Endothelial cell of umbilical vein (primary cell): ENCODE data around the gene POLN. TPM values are rescaled to one million over a fixed set of nuclear protein-coding genes. Genes with fewer than 3 reads are reported as not detected.

Source experiments
- BruUV-seq: library from RNA; stranded (reverse); fragments of 400-500 nt; replicated peaks from 2 replicates; lab custom pipeline; 2021; lab: Mats Ljungman, UMichigan
- CTCF ChIA-PET: fragments of 300-600, 350-600 bp; sonication (Branson Sonifier 250); formaldehyde crosslinking; loops from one replicate; lab custom pipeline; 2021; ENCODE audit warnings: antibody characterized with exemption, inconsistent platforms; lab: Charles Lee
- POLR2A ChIA-PET: fragments of 300-600, 350-600 bp; sonication (Branson Sonifier 250); formaldehyde crosslinking; loops from one replicate; lab custom pipeline; 2021; ENCODE audit warnings: antibody characterized with exemption, inconsistent platforms; lab: Charles Lee
- DNase-seq: peaks from one replicate; pipeline ENCODE4 v3.0.0-alpha.2; 2011; ENCODE audit warnings: low read depth, low spot score
- FAIRE-seq: peaks from 2 replicates; lab custom pipeline; 2011; peaks lifted over from hg19 to GRCh38; lab: Jason Lieb, UNC
- H2AFZ ChIP-seq: 2 replicates; pipeline ENCODE4 v1.6.0; 2012; ENCODE audit warnings: low read depth, low read length, control low read depth, inconsistent platforms
- H3K27ac ChIP-seq: 2 replicates; pipeline ENCODE4 v1.5.1; 2011; ENCODE audit warnings: low read depth, mild to moderate bottlenecking, control low read depth, low read length, moderate library complexity; ENCODE audit not compliant: insufficient read depth
- H3K27me3 ChIP-seq, 2 experiments: 2 replicates each; pipeline versions ENCODE4 v1.6.0 to v1.6.1; 2011; ENCODE audit warnings: low read length in 2 of 2, mixed read lengths in 1 of 2; ENCODE audit not compliant: control insufficient read depth in 2 of 2, insufficient read depth in 2 of 2
- H3K36me3 ChIP-seq, 2 experiments: 2 replicates in 1 of 2; 3 replicates in 1 of 2; pipeline ENCODE4 v1.5.1; 2011; ENCODE audit warnings: low read length in 2 of 2, mild to moderate bottlenecking in 1 of 2, moderate library complexity in 1 of 2; ENCODE audit not compliant: control insufficient read depth in 2 of 2, insufficient read depth in 2 of 2; ENCODE audit errors: extremely low read depth in 1 of 2
- H3K4me1 ChIP-seq: 3 replicates; pipeline ENCODE4 v1.5.1; 2011; ENCODE audit warnings: mild to moderate bottlenecking, low read length; ENCODE audit not compliant: control insufficient read depth, insufficient read depth; ENCODE audit errors: extremely low read depth
- H3K4me2 ChIP-seq: 2 replicates; pipeline ENCODE4 v1.6.1; 2011; ENCODE audit warnings: low read length, control low read depth, mixed read lengths; ENCODE audit not compliant: insufficient read depth
- H3K4me3 ChIP-seq, 3 experiments: fragments of 200-600 bp in 1 of 3; sonication (generic), shearing (Covaris generic) in 1 of 3; replicated peaks in 1 of 3; 2 replicates each; pipeline ENCODE4 v1.5.1; 2011 to 2016; ENCODE audit warnings: control low read depth in 3 of 3, low read length in 3 of 3, mild to moderate bottlenecking in 2 of 3, inconsistent platforms in 1 of 3, low read depth in 1 of 3, moderate library complexity in 1 of 3; ENCODE audit not compliant: insufficient read depth in 1 of 3
- H3K79me2 ChIP-seq: 2 replicates; pipeline ENCODE4 v1.6.0; 2012; ENCODE audit warnings: low read length, inconsistent platforms; ENCODE audit not compliant: control insufficient read depth, insufficient read depth
- H3K9ac ChIP-seq: replicated peaks from 2 replicates; pipeline ENCODE3; 2011; ENCODE audit warnings: low read length, control low read depth; ENCODE audit not compliant: insufficient read depth; ENCODE audit errors: extremely low read depth
- H3K9me1 ChIP-seq: replicated peaks from 3 replicates; pipeline ENCODE4 v1.6.0; 2011; ENCODE audit warnings: mild to moderate bottlenecking, low read length; ENCODE audit not compliant: control insufficient read depth, insufficient read depth; ENCODE audit errors: extremely low read depth
- H3K9me3 ChIP-seq: replicated peaks from 2 replicates; pipeline ENCODE4 v1.5.1; 2012; ENCODE audit warnings: low read length, inconsistent platforms; ENCODE audit not compliant: control insufficient read depth, insufficient read depth
- H4K20me1 ChIP-seq: replicated peaks from 2 replicates; pipeline ENCODE3; 2011; ENCODE audit warnings: mild to moderate bottlenecking, low read length; ENCODE audit not compliant: control insufficient read depth, insufficient read depth; ENCODE audit errors: extremely low read depth
- EZH2 ChIP-seq: IDR thresholded peaks from 2 replicates; pipeline ENCODE4 v1.6.1; 2012; ENCODE audit warnings: borderline replicate concordance, low read depth, mild to moderate bottlenecking, moderate library complexity, low read length, inconsistent platforms; ENCODE audit not compliant: severe bottlenecking
- FOS ChIP-seq: IDR thresholded peaks from 2 replicates; pipeline ENCODE4 v1.6.1; 2011; ENCODE audit warnings: mild to moderate bottlenecking, low read length, moderate library complexity, borderline replicate concordance; ENCODE audit not compliant: insufficient read depth
- GATA2 ChIP-seq: IDR thresholded peaks from 2 replicates; pipeline ENCODE4 v1.7.0; 2011; ENCODE audit warnings: low read depth, mild to moderate bottlenecking, moderate library complexity, mixed read lengths, low read length; ENCODE audit not compliant: insufficient read length, insufficient read depth
- dilution Hi-C: fragments of 300-500 bp; cut with MboI; formaldehyde crosslinking; loops from one replicate; pipeline ENCODE4 v1.15.0; 2019; ENCODE audit warnings: low sequenced_read_pairs; ENCODE audit not compliant: extremely low pct_ligation_motif_present
- intact Hi-C: fragments of 100-400 bp; cut with micrococcal nuclease; formaldehyde crosslinking; loops from one replicate; pipeline ENCODE4 v1.10.0; 2022
- polyA plus RNA-seq, 4 experiments: library from polyadenylated mRNA; depleted of rRNA in 3 of 4; stranded (reverse) in 3 of 4; unstranded in 1 of 4; fragments of >200 nt; gene quantifications; 2 replicates each; pipeline versions ENCODE4 v1.2.1 to v1.2.3, GENCODE V29; 2011 to 2012; ENCODE audit warnings: missing spikeins in 1 of 4
- total RNA-seq: library from RNA; stranded (reverse); gene quantifications from 2 replicates; pipeline ENCODE4 v1.2.3, GENCODE V29; 2021
- TF ChIP-seq, protein P1 (sequence below): IDR thresholded peaks from 2 replicates; pipeline ENCODE4 v1.6.1; 2011; ENCODE audit not compliant: insufficient read depth, insufficient read length

POLN gene
- total and polyA plus RNA-seq, 2 donors (not counting 3 experiments of a cell fraction or from before 2014, with no cell fraction given): 1.3 to 4.2 TPM

DNA sequence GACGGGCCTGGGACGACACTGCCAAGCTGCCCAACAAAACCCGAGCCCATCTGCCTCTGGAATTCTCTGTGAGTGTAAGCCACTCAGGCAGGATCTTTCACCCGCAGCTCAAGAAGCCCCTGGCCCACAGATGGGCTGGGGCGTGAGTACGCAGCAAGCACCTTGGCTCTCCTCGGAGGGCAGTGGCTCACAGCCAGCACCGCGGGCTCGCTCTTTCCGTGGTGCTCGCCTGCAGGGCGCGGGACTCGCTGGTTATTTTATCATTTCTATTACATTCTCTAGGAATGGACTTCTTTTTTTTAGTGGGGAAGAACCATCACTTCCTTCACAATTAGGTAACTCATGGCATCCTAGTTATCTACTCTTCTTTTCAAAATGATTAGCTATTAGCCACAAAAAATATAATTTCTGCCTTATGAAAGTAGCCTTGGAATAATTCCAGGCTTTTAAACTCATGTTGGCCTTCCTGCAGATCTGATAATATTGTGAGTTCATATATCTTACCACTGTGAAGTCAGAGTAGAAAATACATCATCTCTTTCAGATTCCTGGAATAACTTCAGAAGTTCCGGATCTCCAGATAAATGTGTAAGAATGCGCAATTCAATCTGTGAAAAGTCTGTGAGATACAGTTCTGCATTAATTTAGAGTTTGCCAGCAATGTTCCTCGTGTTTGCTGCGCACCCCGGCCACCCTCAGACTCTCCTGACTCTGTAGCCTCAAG, 114.2 kb downstream of the POLN start:
- no peak overlapping the region for H3K4me3 ChIP-seq
- ChIA-PET CTCF (no interaction called here), POLR2A (no interaction called here)
- no peak overlapping the region for H2AFZ ChIP-seq
- no peaks in the 10 kb centered on the region for H3K36me3 ChIP-seq
- H3K79me2 ChIP-seq: no peaks in the 10 kb centered on the region
- H3K9me3 ChIP-seq: no peaks in the 10 kb centered on the region
- no peak for TF ChIP-seq EZH2
- no peaks in the 10 kb centered on the region for H3K27me3 ChIP-seq
- intact Hi-C loops (no loop called here), dilution Hi-C loops (no loop called here)
- H4K20me1 ChIP-seq: no peaks in the 10 kb centered on the region
- H3K4me2 ChIP-seq: no peak overlapping the region
- FAIRE-seq: no peak
- no peaks in the 10 kb centered on the region for H3K4me1 ChIP-seq
- H3K9me1 ChIP-seq: no peaks in the 10 kb centered on the region
- no peak overlapping the region for H3K9ac ChIP-seq
- H3K27ac ChIP-seq: no peak overlapping the region
- DNase-seq: no peak
- no TSS peak for BruUV-seq

DNA sequence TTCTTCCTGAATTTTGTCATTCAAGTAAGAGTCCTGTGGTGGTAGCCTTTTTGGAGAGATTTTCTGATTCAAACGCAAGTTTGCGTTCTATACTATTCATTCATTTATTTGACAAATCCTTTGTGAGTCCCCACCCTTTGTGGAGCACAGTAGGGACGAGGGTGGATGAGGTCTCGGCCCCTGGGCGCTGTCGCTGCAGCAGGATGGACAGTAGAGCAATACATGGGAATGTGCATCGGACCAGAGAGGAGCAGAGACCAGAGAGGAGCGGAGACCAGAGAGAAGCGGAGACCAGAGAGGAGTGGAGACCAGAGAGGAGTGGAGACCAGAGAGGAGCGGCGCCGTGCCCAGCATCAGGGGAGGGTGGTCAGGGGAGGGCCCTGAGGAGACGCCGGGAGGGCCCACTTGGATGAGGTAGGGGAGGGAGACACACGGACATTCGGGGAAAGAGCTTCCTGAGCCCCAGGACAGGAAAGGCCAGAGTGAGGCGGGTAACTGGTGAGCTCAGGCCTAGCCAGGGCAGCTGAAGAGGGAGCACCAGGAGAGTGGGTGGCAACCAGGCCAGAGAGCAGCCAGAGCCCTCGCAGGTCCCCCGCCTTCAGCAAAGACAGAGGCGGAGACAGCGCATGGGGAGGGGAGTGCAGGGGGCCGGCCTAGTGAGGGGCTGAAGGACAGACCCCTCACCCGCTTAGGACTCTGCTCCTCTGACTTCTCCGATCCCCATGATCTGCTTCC, 115.4 kb downstream of the POLN start:
- Histone ChIP-seq H3K4me3 (no peak overlapping the region), H3K9me1 (no peaks in the 10 kb centered on the region), H2AFZ (no peak overlapping the region), H3K27me3 (no peaks in the 10 kb centered on the region), H3K4me1 (no peaks in the 10 kb centered on the region), H3K4me2 (no peak overlapping the region), H4K20me1 (no peaks in the 10 kb centered on the region), H3K36me3 (no peaks in the 10 kb centered on the region), H3K9me3 (no peaks in the 10 kb centered on the region), H3K79me2 (no peaks in the 10 kb centered on the region), H3K27ac (no peak overlapping the region), H3K9ac (no peak overlapping the region)
- intact Hi-C loops: no loop called here
- no TSS peak for BruUV-seq
- TF ChIP-seq, protein P1, sequence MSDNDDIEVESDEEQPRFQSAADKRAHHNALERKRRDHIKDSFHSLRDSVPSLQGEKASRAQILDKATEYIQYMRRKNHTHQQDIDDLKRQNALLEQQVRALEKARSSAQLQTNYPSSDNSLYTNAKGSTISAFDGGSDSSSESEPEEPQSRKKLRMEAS: no peak
- TF ChIP-seq GATA2: no peak
- TF ChIP-seq FOS: no peak
- ChIA-PET CTCF (no interaction called here), POLR2A (no interaction called here)
- DNase-seq (no peak), FAIRE-seq (no peak)
- dilution Hi-C loops: no loop called here
